LNCAP (cell line): ENCODE measurements around the gene CTBP2.

Experiments
- CTCF ChIP-seq: fragments of 450-650 bp; IDR thresholded peaks from 2 replicates; pipeline ENCODE4 v1.5.1; 2017; ENCODE audit warnings: mild to moderate bottlenecking

The CTBP2 gene

GRCh38 chr10:124997306-124997705 is 163.1 kb downstream of the CTBP2 start:
- no peak for TF ChIP-seq CTCF

GRCh38 chr10:124996854-124997215 is 163.5 kb downstream of the CTBP2 start:
- no peak for TF ChIP-seq CTCF

GRCh38 chr10:124996127-124996853 is 164.1 kb downstream of the CTBP2 start:
- no peak for TF ChIP-seq CTCF

GRCh38 chr10:124995605-124996004 is 164.8 kb downstream of the CTBP2 start:
- TF ChIP-seq CTCF, result no peak

- no peak for TF ChIP-seq CTCF
Observed at GRCh38 chr10:124994573-124995473, 165.5 kb downstream of the CTBP2 start.

GRCh38 chr10:124993736-124994451 is 166.5 kb downstream of the CTBP2 start:
- no peak for TF ChIP-seq CTCF

- no peak for TF ChIP-seq CTCF
Observed at GRCh38 chr10:124993345-124993708, 167.0 kb downstream of the CTBP2 start.
